GM20000 (cell line): ENCODE results near the gene KCNQ4.

Experiments used
- DNase-seq: peaks from one replicate; pipeline ENCODE4 v3.0.0; 2012; ENCODE audit warnings: low spot score
- TF ChIP-seq, protein P1 (sequence below): IDR thresholded peaks from 2 replicates; pipeline ENCODE4 v1.5.1; 2012; ENCODE audit warnings: mild to moderate bottlenecking, control low read depth; ENCODE audit errors: extremely low read depth, missing control alignments

KCNQ4 gene

DNA sequence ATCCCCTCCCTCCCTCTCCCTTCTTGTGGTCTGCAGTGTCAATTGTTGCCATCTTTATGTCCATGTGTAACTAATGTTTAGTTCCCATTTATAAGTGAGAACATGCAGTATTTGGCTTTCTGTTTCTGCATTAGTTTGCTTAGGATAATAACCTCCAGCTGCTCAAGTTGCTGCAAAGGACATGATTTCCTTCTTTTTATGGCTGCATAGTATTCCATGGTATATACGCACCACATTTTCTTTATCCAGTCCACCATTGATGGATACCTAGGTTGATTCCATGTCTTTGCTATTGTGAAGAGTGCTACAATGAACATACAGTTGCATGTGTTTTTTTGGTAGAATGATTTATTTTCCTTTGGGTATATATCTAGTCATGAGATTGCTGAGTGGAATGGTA lies 62.3 kb downstream of the KCNQ4 start:
- TF ChIP-seq, protein P1, sequence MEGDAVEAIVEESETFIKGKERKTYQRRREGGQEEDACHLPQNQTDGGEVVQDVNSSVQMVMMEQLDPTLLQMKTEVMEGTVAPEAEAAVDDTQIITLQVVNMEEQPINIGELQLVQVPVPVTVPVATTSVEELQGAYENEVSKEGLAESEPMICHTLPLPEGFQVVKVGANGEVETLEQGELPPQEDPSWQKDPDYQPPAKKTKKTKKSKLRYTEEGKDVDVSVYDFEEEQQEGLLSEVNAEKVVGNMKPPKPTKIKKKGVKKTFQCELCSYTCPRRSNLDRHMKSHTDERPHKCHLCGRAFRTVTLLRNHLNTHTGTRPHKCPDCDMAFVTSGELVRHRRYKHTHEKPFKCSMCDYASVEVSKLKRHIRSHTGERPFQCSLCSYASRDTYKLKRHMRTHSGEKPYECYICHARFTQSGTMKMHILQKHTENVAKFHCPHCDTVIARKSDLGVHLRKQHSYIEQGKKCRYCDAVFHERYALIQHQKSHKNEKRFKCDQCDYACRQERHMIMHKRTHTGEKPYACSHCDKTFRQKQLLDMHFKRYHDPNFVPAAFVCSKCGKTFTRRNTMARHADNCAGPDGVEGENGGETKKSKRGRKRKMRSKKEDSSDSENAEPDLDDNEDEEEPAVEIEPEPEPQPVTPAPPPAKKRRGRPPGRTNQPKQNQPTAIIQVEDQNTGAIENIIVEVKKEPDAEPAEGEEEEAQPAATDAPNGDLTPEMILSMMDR = no peak
- DNase-seq = no peak

- TF ChIP-seq, protein P1 = no peak
- DNase-seq = no peak
Observed at GRCh38 chr1:40847023-40847745, 63.6 kb downstream of the KCNQ4 start.

DNA sequence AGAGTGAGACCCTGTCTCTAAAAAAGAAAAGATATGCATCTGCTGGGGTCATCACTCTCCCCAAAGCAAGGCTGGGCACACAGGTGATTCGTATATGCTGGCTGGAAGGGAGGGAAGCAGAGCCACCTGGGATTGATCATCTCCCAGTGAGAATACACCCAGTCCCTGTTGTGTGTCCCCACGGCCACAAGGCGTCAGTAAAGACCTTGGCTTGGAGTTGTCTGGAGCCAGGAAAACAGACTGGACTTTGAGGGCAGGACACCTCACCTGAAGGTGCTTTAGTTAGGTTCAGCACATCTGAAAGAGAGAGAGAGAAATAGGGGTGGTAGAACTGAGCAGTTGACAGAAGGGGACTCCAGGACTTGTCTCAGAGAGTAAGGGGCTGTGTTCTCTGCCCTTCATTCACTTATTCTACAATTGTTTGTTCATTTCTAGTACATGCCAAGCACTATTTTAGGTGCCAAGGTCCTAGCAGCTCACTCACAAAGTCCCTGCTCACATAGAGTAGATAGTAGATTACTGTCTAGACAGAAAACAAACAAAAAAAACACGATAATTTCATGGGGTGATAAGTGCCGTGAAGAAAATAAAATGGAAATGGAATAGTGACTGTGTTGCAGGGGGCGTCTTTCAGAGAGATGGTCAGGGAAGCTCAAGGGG lies 65.1 kb downstream of the KCNQ4 start:
- TF ChIP-seq, protein P1 = peak; percentile 65
- DNase-seq = no peak

DNA sequence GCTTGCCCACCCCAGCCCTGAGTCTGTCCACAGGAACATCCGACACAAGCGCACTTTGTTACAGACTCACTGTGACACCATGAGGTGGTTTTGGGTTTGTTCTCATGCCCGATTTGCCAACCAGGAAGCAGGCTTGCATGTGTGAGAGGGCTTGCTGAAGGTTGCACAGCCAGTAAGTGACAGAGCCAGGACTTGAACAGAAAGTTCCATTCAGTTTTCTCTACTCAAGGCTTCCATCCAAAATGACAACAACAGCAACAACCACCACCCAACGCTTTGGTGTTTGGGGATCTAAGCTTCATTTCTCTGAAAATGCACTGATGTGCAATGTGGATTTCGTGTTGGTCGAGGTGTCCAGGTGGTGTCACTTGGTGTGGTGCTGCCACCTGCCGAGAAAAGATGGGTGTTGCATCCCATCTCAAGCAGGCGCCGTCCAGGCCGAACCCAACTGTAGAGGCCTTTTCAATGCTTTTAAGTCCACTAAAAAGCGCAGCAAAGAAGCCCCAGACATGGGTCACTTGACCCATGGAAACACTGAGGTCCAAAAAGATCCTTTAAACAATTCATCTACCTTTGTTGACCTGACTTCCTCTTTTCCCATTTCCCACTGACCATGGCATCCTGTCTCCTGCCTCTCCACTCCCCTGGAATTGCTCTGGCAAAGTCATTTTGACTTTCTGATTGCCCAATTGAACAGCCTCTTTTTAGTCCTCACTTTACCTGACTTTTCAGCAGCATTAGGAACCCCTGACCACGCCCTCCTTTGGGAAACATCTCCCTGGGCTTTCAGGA lies 66.4 kb downstream of the KCNQ4 start:
- peak; percentile 83 for DNase-seq
- TF ChIP-seq, protein P1 = peak; percentile 86

- DNase-seq = no peak
- TF ChIP-seq, protein P1 = no peak
Observed at GRCh38 chr1:40851643-40852042, 68.1 kb downstream of the KCNQ4 start.

DNA sequence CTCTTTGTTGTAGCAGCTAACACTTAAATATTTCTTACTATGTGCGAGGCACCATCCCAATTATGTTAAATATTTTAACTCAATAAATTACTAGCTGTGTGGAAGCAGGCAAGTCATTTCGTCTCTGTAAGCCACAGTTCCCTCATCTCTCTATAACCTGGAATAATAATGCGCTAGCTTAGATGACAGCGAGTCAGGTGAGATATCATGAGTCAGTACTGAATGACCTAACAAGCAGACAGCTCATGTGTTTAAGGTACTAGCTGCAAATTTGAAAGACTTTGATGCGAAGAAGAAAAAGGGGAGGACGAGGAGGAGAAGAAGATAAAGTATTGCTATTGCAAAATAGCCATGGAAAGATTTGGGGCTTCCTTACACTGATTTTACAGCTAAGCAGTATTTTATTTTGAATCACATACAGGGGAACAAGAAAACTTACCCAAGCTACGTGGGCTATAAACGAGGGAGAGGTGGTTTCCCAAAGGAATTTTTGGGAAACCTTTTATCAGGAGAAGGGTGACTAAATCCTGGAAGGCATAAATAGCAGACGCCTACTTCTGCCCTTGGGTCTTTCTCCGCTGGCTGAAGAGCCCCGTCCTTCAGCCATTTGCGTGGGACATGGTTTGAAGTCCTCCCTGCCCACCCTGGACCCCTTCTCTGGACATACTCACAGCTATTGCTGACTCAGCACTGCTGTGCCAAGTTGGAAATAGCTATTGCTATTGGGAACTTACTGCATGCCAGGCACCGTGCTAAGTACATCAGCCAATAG lies 69.7 kb downstream of the KCNQ4 start:
- TF ChIP-seq, protein P1 = no peak
- no peak for DNase-seq
